HL-60 (cell line): ENCODE data around the gene MYCN.
"Not testable (repeated sequence)": the region's sequence is repeated elsewhere in the genome, so short reads cannot be mapped to it uniquely, and the experiment has no call there.

Experiments used
- DNase-seq, 2 experiments: peaks; one replicate each; pipeline ENCODE4 v3.0.0-alpha.2; 2010 to 2020; ENCODE audit warnings: low read depth in 1 of 2, low spot score in 1 of 2
- H3K27ac ChIP-seq: fragments of 250-450 bp; sonication (Bioruptor Pico); replicated peaks from 2 replicates; pipeline ENCODE4 v1.5.1; 2020; ENCODE audit warnings: mild to moderate bottlenecking, moderate library complexity
- H3K27me3 ChIP-seq: fragments of 250-450 bp; sonication (Bioruptor Pico); 2 replicates; pipeline ENCODE4 v1.5.1; 2021; ENCODE audit warnings: mild to moderate bottlenecking, moderate library complexity; ENCODE audit not compliant: insufficient read depth, poor library complexity, severe bottlenecking
- H3K4me3 ChIP-seq: replicated peaks from 2 replicates; pipeline ENCODE4 v1.5.1; 2011; ENCODE audit warnings: mild to moderate bottlenecking, control low read depth, low read length; ENCODE audit not compliant: insufficient read depth
- CTCF ChIP-seq: IDR thresholded peaks from one replicate; pipeline ENCODE4 v1.5.1; 2011; ENCODE audit warnings: low read length, control low read depth, inconsistent platforms; ENCODE audit not compliant: insufficient read depth
- GABPA ChIP-seq: IDR thresholded peaks from 2 replicates; pipeline ENCODE4 v1.6.1; 2012; ENCODE audit warnings: low read depth
- POLR2AphosphoS5 ChIP-seq: IDR thresholded peaks from 2 replicates; pipeline ENCODE4 v1.6.1; 2012; ENCODE audit warnings: low read depth
- REST ChIP-seq: IDR thresholded peaks from 2 replicates; pipeline ENCODE4 v1.6.1; 2012; ENCODE audit warnings: low read depth; ENCODE audit not compliant: insufficient replicate concordance
- SPI1 ChIP-seq: IDR thresholded peaks from 2 replicates; pipeline ENCODE4 v1.6.1; 2012; ENCODE audit warnings: low read depth, mild to moderate bottlenecking, borderline replicate concordance

The MYCN gene

GRCh38 chr2:15912203-15912602, 28.1 kb upstream of the MYCN start:
- Histone ChIP-seq H3K27me3 (no peaks in the 10 kb centered on the region), H3K27ac (no peak overlapping the region), H3K4me3 (no peak overlapping the region)
- TF ChIP-seq SPI1 (no peak), REST (no peak)
- DNase-seq: no peak

- TF ChIP-seq REST (no peak), POLR2AphosphoS5 (no peak), SPI1 (no peak), CTCF (no peak), GABPA (no peak)
- Histone ChIP-seq H3K27ac (no peak overlapping the region), H3K4me3 (no peak overlapping the region), H3K27me3 (no peaks in the 10 kb centered on the region)
- no peak for DNase-seq
Measured at GRCh38 chr2:15913146-15913545, 27.2 kb upstream of the MYCN start.

- TF ChIP-seq SPI1 (no peak), REST (no peak), CTCF (no peak), GABPA (no peak), POLR2AphosphoS5 (no peak)
- Histone ChIP-seq H3K27me3 (no peaks in the 10 kb centered on the region), H3K27ac (no peak overlapping the region), H3K4me3 (no peak overlapping the region)
- DNase-seq: no peak
Measured at GRCh38 chr2:15914596-15915385, 25.6 kb upstream of the MYCN start.

GRCh38 chr2:15915546-15915945, 24.8 kb upstream of the MYCN start:
- not testable (repeated sequence) for DNase-seq, H3K4me3 ChIP-seq, H3K27me3 ChIP-seq, H3K27ac ChIP-seq
